ENCODE data around the gene UBE2E2.

GRCh38 chr3:23479026-23479425, 275.9 kb downstream of the UBE2E2 start:
- no peak for TF ChIP-seq EGR1 (IDR thresholded peaks at IDR 0.05)
- TF ChIP-seq TEAD4 (IDR thresholded peaks at IDR 0.05), result no peak
- no peak for TF ChIP-seq TAF1 (IDR thresholded peaks at IDR 0.05; ENCODE audit: low read depth)
- no peak for TF ChIP-seq ZBTB7A (IDR thresholded peaks at IDR 0.05; ENCODE audit: low read depth)
- no peak for TF ChIP-seq REST (IDR thresholded peaks at IDR 0.05; ENCODE audit: low read depth)
- TF ChIP-seq CEBPB (IDR thresholded peaks at IDR 0.05), result no peak
- no peak for TF ChIP-seq EP300 (IDR thresholded peaks at IDR 0.05; ENCODE audit: borderline replicate concordance)
- no peak for TF ChIP-seq FOXM1 (IDR thresholded peaks at IDR 0.05; ENCODE audit: borderline replicate concordance, low read depth)
- no peak for TF ChIP-seq MAX (IDR thresholded peaks at IDR 0.05)
- TF ChIP-seq CREB1 (IDR thresholded peaks at IDR 0.05; ENCODE audit: low read depth), result no peak
- no peak for TF ChIP-seq TCF12 (IDR thresholded peaks at IDR 0.05; ENCODE audit: low read depth)
- no peak for TF ChIP-seq RAD21 (IDR thresholded peaks at IDR 0.05; ENCODE audit: low read depth)
- TF ChIP-seq YY1 (IDR thresholded peaks at IDR 0.05; ENCODE audit: low read depth), result no peak

Measured in Ishikawa (cell line).